Left forelimb (tissue), 1 donor: Measurements from ENCODE around the gene PDE6A.
"Not testable (repeated sequence)": the region's sequence is repeated elsewhere in the genome, so short reads cannot be mapped to it uniquely, and the experiment has no call there.

Source experiments
- DNase-seq: peaks from one replicate; pipeline ENCODE4 v3.0.0-alpha.2; 2018; ENCODE audit warnings: low spot score

Gene PDE6A

DNA sequence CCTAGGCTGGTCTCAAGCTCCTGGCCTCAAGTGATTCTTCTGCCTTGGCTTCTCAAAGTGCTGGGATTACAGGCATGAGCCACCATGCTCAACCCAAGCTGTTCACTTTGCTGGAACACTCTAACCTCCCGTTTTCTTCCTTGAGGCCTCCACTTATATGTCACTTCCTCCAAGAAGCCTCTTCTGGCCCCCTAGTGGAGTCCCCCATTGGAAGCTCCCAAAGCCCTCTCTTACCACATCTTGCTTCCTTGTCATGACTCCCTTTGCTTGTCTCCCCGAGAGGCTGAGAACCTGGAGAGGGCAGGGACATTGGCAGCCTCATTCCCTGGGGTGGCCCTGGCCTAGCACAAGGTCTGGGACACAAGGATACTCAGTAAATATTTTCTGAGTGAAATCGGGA, 80.8 kb downstream of the PDE6A start:
- DNase-seq = no peak

DNA sequence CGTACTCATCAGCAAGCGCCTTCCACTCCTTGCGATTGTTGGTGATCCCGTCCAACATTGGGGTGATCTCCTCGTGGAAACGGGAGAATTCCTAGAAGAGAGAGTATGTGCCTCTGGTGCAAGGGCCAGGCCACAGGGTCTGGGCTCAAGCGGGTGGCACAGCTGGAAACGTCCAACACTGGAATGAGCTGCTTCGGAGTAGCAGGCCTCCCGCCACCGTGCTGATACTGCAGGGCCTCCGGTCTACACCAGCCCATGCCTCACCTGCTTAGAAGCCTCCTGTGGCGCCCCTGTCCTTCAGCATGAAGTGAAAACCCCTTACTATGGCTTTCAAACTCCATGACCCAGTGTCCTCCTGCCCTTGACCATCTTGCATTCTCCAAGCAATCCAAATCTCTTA, 81.4 kb downstream of the PDE6A start:
- no peak for DNase-seq

DNA sequence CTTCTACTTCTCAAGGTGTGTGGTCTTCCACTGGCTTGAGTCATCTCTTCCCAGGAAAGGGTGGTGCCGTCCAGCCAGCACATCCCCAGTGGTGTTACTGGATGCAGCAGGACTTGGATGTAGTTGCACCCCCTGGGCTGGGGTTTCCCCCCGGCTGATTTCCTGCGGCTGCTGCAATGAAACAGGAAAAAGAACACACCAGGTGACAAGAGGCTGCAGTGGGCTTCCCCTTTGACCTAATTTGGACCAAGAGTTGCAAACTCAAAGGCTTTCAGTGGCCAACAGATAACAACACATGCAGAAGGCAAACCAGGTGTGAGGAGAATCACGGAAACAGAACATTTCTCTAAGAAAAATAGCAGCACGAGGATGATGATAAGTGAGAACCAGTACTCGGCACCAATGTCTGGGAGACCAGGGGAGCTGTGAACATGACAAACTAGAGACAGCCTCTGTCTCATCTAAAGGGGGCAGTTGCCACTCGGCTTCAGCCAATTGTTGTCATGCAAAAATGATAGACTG, 83.7 kb downstream of the PDE6A start:
- DNase-seq = no peak

DNA sequence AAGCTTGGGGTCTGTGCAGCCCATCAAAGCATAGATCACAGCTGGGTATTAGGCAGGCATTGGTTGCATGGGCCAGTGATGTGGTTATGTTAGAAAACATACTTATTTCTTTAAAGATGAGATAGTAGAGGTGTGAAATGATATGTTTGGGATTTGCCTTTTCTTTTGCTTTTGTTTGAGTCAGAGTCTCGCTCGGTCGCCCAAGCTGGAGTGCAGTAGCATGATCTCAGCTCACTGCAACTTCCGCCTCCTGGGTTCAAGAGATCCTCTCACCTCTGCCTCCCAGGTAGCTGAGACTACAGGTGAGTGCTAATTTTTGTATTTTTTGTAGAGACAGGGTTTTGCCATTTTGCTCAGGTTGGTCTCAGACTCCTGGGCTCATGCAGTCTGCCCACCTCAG, 84.8 kb downstream of the PDE6A start:
- no peak for DNase-seq

DNA sequence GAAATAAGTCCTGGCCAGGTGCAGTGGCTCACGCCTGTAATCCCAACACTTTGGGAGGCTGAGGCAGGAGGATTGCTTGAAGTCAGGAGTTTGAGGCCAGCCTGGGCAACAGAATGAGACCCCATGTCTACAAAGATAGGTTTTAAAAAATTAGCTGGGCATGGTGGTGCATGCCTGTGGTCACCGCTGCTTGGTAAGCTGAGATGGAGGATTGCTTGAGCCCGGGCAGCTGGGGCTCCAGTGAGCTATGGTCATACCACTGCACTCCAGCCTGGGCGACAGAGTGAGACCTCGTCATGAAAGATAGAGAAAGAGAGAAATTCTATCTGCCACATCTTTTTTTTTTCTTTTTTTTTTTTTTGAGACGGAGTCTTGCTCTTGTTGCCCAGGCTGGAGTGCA, 86.1 kb downstream of the PDE6A start:
- not testable (repeated sequence) for DNase-seq

DNA sequence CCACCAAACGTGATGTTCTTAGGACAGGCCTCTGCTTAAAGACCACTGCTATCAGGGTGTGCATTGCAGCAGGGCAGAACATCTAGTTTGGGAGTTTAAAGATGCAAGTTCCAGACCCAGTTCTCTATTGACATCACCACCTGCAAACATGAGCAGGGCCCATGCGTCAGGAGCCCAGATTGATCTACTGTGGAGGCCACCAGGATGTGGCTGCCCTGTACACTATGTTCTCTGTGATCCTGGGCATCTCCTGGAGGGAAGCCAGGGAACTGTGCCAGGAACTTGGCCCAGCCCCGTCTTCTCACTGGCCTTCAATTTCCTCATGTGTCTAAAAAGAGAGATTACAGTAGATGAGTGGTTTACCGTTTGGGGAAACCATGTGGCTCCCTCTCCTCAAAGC, 87.1 kb downstream of the PDE6A start:
- no peak for DNase-seq

DNA sequence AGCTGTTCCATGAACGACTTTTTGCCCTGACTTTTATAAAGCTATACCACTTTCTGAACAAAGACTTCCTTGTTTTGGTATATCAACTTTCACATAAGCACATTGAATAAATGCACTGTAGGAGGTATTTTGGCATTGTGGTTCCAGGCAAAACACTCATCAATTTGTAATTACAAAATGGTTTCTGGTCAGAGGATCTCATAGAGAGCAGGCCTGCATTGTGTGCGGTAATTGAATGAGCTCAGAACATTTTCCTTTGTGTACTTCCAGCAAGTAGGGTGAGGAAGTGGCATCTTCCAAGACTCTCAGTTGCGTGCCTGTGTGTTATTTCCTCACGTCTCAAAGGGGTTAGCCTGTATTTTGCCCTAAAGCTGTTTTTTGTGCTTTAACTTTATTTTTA, 89.2 kb downstream of the PDE6A start:
- no peak for DNase-seq

DNA sequence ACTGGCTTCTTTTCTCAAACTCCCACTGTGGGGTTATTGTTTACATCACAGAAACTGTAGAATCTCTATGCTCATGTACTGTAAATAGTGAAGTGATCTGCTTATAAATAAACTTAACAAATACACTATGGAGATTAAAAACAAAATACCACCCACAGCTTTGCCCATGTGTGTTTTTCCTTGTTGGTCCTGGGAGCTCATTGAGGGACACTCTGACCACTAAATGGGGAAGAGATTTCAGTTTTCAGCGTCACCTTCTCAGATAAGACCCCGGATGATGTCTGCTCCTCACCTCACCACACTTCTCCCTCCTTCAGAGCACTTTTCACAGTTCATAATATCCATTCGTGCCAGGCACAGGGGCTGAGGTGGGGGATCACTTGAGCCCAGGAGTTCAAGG, 89.7 kb downstream of the PDE6A start:
- DNase-seq = no peak

DNA sequence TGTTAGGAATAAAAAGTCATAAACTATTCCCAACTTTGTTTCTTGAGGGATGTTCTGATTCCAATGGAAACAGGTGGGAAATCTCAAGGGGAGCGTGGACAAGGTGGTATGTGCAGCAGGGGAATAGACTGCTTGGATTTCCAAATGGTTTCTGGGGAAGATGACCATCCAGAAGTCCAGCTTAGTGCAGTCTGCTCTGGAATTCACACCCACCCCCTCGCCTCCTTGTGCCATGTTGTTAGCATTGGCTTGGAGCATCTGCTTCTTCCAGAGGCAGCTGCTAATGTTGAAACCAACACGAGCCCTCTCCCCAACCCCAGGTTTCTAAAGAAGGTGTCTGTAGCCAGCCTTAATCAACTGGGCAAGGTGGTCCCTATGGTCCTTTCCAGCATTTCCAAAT, 90.9 kb downstream of the PDE6A start:
- DNase-seq = no peak

DNA sequence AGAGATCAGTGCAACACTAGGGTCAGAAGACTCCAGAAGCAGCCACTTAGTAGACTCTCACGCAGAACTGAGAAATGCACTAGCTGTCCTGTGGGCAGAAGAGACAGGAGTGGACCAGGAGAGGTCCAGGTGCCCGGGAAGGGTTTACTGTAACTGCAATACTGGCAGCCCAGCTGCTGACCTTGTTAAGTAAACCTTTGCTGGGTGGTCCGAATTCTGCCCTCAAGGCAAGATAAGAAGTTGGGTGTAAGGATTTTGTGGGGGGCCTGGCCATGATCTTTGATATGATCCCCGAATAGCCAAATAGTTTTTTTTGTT, 91.3 kb downstream of the PDE6A start:
- no peak for DNase-seq

DNA sequence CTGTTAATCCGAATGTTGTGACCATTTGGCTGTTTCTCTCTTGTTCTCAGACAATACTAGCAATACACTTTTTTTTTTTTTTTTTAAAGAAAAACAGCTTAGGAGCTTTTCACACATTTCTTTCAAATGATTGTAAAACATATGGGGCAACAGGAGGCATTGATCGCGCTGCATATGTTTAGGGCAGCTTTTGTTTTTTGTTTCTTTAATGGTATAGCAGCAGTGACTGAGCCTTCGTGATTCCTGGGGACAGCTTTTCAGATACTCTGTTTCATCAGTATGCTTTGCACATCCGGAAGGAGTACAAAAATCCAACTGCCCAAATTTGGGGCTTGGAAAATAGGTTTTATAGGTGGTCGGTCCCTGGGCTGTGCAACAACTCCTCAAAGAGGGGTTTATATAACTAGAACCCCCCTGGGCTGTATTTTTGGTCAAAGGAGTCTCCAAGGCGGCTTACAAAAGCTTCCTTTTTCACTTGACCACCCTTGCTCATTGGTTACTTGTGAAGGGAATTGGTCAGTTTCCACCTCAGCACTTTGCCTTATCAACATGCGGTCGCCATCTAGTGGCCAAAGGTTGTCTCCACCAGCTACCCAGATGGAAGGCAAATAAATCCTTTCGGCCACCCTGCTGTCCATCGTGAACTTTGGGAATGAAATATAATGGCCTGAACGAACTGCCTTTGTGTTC, 91.8 kb downstream of the PDE6A start:
- DNase-seq = no peak

DNA sequence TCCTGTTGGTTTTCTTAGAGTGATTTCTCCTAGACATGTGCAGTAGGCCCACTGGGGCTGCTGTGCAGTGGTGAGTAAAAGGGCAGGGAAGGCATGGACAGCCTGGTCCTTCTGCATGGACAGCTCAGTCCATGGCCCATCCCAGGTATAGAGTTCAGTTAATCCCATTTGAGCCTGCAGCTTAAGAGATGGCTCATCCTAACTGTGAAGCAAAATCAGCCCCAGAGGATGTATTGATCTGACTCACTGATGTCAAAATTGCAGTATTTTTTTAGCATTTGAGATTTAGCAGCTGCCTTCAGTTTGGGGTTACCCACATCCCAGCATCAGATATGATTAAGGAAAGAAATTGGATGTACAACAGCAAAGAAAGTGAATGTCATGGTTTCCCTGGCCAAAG, 93.4 kb downstream of the PDE6A start:
- DNase-seq = no peak

DNA sequence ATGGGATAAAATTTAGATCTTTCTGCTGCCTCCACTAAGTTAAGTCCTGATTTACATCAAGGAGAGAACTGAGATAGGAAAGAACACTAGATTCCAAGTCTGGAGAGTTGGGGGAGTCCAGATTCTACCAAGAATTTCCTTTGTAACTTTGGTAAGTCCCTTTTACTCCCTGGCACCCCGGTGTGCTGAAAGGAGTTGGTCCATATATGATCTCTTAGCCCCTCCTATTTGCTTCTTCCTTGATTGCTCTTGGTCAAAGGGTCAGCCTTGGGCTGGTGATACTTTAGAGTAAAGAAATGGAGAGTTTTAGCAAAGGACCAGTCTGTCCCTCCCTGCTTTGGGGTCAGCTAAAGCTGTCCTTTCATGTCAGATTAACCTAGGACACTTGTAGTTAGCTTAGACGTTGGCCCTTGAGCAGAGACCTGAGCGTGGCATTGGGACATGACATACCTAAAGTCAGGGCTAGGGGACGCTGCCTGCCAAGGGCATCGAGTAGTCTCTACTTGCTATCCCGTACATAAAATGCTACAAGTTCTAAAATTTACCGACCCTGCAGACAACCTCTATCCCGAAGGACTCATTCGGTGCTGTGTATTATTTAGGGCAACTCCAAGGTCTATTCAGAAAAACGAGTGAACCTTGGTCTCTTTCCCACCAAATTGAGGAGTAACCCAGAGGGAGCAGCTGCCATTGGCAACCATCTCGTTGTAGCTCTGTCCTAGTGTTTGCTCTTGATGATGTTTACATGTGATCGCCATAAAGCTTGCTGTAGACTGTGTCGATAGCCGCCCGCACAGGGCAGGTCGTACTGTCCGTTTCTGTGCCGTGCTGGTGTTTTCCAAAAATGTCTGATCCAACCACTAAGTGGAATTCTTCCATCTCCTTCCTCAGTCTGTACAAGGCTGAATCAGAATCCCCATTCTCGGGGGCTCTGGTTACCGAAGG, 94.4 kb downstream of the PDE6A start:
- no peak for DNase-seq

DNA sequence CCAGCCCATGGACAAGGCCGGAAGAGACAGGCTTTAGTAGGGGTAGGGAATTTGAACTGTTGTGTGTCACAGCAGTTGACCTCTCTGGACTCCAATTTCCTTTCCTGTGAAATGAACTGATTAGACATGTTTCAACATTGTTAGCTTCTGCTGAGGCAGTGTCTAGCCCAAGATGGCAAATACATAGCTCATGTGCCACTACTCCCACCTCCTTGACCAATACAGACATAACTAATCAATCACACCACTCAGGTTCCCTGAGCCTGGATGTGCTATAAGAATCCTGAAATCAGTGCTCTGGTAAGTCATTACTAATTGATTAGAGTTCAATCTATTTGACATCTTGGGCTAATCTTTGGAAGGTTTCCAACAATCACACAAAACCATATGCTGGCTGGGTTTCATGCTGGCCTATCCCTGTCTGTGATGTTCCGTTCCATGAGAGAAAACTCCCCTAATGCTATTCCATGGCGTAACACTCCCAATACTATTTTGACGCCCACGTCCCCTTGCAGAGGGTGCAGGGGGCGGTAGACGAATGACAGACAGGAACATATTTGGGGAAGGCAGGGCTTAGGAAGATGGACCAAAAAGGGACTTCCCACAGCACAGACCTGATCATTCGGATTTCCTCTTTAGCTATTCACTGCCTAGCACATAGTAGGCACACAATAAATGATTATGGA, 95.2 kb downstream of the PDE6A start:
- DNase-seq = no peak

DNA sequence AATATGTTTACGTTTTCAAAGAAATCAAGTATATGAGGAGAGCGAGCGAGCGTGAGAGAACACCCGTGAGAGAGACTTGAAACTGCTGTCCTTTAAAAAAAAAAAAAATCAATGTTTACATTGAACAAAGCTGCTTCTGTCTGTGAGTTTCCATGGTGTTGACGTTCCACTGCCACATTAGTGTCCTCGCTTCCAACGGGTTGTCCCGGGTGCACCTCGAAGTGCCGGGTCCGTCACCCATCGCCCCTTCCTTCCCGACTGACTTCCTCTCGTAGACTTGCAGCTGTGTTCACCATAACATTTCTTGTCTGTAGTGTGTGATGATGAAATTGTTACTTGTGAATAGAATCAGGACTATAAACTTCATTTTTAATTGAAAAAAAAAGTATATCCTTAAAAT, 97.0 kb downstream of the PDE6A start:
- DNase-seq = no peak

DNA sequence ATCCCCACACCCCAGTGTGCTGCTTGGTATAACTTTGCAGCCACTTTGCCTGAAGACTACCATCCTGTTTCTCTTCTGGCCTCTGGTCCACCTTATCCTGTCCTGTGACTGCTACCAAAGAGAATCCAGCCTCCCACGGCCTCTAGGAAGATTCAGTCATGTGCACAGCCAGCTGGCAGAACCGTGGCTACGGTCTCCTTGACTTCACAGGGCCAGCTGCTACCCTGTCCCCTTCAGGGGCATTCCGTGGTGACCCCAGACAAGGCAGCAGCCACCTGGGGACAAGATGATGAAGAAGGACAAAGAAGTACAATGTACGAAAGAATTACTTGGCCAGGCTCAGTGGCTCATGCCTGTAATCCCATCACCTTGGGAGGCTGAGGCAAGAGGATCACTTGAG, 98.6 kb downstream of the PDE6A start:
- no peak for DNase-seq

DNA sequence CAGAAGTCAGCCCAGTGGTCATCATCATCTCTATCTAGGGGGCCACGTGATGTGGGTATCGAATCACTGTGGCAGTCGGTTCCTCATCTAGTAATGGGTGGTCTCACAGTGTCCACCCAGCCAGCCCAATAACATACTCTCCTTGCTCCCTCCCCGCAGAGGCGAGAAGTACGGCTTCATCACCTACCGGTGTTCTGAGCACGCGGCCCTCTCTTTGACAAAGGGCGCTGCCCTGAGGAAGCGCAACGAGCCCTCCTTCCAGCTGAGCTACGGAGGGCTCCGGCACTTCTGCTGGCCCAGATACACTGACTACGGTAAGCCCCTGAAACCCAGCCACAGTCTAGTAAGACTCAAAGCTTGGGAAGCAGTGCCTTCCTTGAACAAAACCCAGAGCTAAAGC, 99.0 kb downstream of the PDE6A start:
- DNase-seq = no peak

DNA sequence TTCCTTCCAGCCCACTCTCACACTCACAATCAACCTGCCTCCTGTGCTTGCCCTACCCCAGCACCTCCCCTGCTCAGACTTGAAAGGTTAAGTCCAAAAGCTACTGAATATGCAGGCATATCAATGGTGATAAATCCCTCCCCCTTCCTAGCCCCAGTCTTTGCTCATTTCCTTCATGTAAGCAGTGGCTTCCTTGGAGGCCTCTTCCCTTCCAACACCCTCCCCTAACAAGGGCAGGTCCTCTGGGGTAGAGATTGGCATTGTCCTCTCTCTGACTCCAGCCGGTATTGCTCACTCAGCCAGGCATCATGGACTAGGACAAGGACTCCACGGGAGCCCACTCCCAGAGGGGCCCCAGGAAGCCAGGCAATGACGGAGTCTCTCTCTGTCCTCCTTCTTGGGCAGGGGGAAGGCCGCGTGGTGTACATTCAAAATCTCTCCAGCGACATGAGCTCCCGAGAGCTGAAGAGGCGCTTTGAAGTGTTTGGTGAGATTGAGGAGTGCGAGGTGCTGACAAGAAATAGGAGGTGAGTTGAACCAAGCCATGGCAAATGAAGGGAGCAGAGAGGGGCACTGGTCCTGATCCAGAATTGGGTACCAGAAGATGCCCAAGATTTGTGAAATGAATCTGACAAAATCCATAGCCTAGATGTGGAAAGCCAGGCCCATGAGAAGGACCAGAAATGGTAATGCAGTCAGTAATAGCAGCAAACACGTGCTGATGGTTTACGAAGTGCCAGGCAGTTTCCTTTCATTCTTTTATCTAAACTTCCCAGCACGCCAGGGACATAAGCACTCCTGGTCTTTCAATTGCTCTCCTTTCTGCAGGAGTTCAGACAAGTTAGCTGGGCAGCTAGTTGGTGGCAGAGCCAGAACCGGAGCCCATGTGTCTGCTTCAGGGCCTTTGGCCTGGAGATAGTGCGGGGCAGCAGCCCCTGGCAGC, 102.5 kb downstream of the PDE6A start:
- DNase-seq = no peak

DNA sequence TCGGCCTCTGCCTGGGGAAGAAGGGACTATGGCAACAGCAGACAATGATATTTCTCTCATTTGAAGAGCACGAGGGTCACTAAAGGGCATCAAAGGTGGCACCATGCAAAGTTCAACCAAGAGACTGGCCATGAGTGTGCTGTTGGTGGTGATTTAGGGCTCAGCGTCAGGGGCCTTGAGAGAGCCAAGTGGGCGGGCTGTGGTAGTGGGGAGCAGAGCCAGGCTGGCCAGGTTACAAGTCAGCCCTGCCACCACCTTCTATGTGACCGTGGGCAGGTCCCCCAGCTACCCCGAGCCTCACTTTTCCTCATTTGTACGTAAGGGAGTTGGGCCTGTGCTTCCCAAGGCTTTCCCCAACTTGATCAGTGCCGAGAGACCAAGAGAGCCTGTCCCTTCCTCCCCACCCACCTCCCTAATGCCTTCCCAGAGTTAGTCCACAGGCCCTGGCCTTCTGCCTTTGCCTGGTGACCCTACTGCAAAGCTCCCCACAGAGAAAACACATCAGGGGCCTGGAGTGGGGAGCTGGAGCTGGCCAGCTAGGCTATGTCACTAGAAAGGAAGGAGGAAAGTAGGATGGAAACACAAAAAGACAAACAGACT, 104.3 kb downstream of the PDE6A start:
- DNase-seq = no peak

DNA sequence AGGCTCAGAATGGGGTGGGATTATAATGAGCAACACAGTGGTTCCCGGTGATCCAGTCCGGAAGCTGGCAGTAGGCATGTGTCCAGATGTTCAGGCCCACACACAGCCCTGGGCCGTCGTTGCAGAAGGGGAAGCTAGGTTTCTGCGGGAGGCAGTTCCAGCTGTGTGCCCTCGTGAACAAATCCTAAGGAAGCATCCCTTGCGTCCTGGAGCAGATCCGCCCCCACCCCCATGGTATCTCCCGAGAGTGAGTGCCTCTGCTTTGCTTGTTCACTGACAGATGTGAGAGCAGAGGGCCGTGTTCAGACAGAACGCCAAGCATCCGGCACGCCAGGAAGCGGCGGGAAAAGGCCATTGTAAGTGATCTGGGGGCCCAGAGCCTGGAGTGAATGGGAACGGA, 104.8 kb downstream of the PDE6A start:
- no peak for DNase-seq
